NOMO-1 treated with dmso at 0.1 percent for 144 hours (cell line): ENCODE data around the gene GJD2.

ENCODE experiments used
- DNase-seq: peaks from one replicate; lab custom pipeline; 2025; ENCODE audit not compliant: unreplicated experiment; lab: John Stamatoyannopoulos, UW

GJD2 gene

DNA sequence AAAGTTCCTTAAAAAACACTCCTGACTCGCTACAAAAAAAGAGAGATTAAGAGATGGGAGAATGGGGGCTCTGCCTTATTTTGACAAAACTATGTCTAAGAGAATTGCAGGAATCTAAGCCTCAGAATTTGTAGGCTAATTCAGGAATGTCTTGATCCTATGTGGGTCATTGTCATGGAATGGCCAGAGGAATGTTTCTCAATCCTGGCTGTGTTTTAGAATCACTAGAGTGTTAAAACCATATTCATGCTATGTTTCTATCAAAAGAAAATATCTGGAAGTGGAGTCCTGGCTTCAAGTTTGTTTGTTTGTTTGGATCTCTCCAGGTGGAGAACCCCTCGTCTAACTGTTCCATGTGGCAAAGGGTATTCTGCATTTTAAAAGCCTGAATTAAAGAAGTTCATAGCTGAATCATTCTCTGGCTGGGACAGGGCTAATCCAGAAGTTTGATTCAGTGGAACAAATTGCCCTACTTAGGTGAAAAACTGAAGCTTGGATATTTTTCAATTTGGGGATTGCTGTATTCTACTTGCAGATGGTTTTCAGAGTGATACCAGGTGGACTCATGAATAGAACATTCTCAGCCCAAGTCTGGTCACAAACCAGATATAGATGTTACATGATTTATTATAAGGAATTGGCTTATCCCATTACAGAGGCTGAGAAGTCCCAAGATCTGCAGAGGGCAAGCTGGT lies 28.2 kb downstream of the GJD2 start:
- DNase-seq = no peak

DNA sequence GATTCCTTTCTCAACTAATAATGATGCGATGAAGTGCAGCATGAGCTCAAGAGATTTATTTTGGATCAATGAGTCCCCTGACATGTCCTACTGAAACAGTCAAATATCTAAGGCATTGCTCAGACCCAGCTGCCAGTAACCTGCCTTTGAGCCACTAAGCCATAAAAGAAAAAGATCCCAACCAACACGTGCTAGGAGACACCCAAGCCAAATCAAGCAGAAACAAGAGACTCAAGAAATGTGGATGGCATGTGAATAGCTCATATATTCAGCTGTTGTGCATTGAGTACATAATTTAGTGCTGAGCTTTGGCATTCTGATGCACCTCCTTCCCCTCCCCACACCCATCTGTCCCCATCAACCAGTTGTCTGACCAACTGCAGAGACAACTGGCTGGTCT lies 29.2 kb downstream of the GJD2 start:
- DNase-seq = no peak

DNA sequence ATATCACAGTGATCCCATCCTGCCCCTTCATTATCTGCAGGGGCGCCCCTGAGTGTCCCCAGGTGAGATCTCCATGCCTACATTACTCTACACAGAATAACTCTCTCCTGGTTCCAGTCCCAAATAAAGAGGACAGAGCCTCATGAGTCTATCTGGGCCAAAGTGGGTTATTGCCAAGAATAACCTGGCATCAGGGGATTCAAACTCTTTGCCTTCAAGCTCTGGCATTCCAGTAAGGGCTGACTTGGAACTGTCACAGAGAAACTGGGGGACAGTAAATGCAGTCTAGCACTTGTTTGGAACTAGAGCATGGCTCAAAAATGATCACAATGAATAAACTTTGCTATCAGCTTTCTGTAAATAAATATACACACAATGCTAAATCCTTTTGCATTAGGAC lies 30.3 kb downstream of the GJD2 start:
- DNase-seq = no peak

DNA sequence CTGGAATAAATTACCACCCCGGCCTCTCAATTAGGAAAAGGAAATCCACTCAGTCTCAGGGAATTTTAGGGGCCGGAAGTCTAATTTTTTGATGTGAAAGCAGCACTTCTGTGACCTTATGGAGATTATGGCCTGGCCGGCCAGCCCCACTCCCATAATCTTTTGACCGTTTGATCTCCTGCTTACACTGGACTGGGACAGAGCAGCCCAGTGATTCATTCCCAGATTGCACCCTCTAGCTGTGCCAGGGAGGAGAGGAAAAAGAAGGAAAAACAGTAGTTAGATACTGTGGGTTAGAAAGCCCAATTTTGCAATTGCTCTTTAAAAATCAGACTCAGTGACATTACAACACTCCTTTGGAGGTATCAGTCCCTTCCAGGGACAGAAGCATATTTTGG lies 32.4 kb downstream of the GJD2 start:
- DNase-seq = no peak

DNA sequence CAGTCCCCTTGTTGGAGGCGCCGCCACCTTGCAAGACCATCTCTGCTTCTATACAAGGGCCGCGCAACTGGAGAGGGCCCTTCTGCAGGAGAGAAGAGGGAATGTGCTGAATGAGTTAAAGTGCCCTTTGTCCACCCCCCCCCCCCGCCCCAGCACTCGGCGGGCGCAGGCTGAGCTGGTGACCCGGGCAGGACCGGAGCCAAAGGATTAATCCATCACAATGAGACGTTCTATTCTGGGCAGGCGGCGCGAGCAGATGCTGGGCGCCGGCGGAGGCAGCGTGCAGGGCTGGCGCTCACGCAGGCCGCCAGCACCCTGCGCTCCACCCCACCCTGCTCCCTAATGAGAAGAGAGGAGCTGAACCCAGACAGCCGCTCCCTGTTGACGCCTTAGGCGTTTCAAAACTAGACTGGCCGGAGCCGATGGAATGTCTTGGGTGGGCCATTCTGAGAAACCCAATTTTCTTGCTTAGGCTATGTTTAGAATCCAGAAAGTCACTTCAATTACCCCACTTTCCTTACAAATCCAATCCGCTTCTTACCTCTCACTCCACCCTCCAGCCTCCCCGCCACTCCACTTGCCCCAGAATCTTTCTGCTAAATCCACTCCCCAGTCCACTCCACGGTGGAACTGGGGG lies 32.9 kb downstream of the GJD2 start:
- no peak for DNase-seq

DNA sequence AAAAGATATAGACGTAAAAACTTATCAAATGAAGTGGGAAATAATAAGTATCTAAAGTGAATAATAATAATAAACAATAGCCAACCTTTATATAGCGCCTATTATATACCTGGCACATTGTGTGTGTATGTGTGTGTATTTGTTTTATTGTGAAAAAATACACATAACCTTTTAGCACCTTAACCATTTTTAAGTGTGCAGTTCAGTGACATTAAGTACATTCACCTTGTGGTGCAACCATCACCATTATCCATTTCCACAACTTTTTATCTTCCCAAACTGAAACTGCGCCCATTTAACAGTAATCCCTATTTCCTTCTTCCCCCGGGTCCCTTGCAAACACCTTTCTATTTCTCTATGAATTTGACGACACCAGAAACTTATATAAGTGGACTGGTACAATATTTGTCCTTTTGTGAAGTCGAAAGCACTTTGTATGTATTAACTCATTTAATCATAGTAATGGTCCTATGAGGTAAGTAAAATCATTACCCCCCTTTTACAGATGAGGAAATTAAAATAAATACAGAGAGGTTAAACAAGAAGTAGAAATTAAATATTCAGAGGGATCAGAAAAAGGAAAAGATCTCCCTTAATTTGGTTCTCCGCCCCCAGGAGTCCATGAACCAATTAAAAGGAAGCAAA lies 33.5 kb downstream of the GJD2 start:
- DNase-seq = no peak

DNA sequence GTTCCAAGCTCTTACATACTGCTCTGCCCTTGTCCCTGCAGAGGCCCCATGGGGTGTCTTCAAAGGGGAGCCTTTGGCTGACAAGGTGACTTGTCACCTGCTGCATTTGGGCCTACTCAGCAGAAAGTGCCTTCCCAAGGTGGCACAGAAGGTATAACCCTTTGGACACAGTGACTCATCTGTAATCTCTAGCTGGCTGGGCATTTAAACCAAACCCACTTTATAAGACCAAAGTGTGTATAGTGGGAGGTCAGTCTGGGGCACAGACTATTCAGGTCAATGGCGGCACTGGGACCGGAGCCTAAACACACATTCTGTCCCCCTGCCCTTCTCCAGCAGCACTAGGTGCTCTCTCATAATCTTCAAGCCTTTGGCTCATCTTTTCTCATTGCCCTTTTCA lies 35.1 kb downstream of the GJD2 start:
- DNase-seq = no peak

DNA sequence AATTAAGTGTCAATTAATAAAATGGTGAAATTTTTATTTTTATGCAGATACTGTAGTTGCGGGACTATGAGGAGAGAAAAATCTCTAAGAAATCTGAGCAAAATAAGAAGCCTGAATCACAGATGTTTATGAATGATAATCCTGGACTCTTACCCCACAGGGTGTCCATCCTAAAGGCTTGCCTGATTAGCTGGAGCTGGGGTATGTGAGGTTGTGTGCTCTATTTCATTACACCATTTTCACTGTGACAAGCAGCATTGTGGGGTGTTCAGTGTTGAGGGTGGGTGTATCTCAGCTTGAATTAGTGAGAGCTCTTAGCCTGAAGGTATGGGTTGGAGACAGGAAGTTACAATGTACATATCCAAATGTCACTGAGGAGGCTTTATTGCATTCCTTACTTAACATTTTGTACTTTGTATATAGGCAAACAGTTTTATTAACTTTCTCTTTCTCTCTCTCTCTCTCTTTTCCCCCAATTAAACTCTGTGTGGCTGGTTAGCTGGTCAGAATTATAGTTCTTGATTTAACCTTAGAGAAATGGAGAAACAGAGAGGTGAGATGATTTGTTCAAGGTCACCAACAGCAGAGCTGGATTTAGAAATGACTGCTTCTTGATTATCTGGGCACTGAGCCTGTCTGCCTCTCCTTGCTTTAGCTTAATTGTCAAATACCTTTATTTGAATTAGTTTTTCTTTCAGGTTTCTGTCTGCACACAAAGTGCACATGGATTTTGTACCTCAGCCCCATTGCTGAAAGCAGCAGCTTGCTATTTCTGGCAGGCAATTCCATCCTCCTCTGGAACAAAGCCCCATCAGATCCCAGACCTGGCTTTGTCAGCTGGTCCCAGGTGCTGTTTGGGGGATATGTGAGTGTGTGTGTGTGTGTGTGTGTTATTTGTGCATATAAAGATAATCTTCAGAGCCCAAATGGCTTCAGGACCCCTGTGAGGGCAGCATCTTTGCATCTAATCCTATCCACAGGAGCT lies 35.8 kb downstream of the GJD2 start:
- no peak for DNase-seq

DNA sequence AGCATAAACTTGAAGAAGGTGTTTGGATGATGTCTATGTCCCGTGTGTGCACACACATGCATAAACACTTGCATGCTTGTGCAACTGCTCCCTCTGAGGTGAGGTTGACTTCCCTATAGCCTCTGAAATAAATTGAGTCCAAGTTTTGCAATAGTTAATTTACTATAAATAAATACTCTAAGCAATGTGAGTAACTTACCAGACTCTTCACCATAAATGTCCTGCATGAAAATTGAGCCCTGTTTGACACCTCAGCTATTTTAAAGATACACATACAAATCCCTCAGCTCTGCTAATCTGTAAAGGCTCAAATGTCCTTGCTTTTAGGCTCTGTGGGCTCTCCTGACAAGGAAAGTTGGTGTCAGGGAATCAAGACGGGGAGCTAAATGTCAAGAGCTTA lies 37.1 kb downstream of the GJD2 start:
- DNase-seq = no peak

DNA sequence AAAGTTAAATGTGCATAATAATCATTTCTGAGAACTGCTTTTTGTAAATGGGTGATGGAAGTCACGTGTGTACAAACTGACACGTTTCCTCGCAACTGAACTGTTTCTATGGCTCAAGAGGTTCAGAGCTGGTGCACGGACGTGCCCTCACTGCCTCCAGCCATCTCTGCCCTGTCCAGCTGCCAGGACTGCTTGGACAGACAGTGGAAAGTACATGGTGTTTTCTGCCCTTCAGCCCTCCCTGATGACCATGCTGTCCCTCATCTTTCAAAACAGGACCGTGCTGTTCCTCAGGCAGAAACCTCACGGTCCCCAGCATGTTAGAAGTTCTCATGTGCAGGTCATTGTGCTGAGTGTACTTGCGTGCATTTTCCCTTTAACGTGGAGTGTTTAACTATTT lies 38.7 kb downstream of the GJD2 start:
- no peak for DNase-seq

DNA sequence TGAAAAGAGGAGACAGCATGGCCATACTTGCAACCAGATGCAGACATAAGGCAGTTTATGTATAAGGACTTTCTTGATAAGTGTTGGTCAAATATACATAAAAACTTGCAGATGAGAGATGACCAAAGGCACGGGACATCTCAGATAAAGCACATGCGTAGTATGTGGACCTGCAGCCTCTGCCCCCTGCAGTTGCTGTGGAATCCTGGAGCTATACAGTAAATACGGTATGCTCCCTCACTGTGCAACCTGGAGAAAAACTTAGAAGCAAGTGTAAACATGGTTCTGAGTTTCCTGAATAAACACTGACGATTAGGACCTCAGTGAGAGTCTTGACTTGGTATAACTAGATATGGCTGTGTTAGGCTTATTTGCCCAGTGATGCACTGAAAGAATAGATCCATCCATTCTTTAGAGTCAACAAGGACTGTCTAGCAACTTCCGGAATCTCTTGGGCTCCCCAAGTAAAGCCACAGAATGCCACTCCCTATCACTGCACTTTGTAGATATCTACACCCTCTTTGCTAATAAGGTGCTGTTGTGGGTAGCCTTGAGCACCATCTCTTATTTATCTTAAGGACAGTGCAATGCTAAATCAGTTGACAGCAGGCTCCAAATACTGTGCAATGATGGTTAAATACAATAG lies 40.2 kb downstream of the GJD2 start:
- no peak for DNase-seq

DNA sequence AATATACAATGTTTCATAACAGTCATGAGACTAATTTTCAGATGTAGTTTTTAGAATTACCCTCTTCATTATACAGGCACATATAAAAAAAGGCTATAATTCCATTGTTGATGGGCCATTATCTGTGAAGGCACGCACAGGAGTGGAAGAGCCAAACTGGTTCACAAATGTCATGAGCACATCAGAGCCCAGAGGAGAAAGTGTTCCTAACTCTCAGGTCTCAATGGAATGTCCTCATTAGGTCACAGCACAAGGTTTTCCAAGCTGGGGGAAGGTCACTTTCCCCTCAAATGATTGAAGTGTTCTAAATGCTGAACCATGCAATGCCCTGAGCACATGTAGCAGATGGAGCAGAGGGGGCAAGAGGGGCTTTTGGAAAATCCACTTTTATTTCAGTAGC lies 41.2 kb downstream of the GJD2 start:
- no peak for DNase-seq

DNA sequence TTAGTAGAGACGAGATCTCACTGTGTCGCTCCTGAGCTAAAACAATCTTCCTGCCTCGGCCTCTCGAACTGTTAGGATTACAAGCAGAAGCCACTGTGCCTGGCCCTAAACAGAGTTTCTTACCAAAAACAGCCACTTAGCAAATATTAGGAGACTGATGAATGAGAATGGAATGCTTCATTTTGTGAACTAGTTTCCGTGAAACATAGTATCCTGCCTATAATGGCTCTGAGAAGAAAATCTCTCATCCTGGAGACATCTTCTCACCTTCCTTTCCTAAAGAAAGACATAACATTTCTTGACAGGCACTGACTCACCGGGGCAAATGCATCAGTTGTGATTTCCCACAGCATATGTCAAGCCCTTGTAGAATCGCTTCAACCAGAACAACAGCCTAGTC lies 44.9 kb downstream of the GJD2 start:
- no peak for DNase-seq

DNA sequence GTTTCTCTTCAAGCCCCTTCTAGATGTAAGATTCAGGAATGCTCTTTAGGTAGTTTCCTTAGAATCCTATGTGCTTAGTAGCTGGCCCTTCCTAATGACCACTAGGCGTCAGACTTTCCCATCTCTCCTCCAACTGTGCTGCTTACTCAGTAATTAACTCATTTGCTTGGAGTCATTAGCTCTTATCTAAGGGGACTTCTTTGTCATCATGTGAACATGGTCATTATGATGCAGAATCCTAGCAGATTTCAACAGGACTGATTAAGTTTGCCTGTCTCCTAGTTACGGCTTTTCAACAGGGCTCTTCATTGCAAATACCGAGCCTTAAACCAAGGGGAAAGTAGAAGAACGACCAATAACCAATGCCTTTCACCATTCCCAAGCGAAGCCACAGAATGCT lies 46.4 kb downstream of the GJD2 start:
- DNase-seq = no peak

DNA sequence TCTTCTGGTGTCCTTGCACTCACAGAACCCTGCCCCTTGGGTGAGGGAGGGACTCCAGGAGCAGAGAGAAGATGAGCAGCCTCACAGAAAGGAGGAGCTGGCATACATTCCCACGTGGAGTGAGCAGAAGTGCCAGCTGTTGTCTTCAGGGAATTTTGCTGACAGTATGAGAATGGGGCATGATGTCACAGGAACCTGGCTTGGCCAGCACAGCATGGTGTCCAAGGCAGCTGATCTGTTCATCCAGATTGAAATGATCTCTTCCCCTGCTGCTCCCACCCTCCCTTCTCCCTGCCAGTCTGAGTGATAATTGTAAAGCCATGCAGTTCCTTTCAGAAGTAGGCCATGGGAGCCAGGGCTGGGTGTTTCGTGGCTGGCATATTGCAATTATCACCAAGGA lies 53.3 kb downstream of the GJD2 start:
- no peak for DNase-seq
